Ovary (tissue), 9 donors: ENCODE data around the gene INSIG1. TPM values are rescaled to one million over a fixed set of nuclear protein-coding genes. Genes with fewer than 3 reads are reported as not detected.

Experiments
- DNase-seq, 5 donors: peaks; one replicate each; pipeline ENCODE4 v3.0.0-alpha.2; 2019 to 2020
- H3K27ac ChIP-seq, 2 donors: fragments of 200-600 bp; one replicate each; pipeline versions ENCODE4 v1.5.1 to v1.8.0; 2019 to 2022
- H3K27me3 ChIP-seq: fragments of 200-600 bp; one replicate; pipeline ENCODE4 v1.8.0; 2022
- H3K36me3 ChIP-seq: fragments of 200-600 bp; sonication (generic); one replicate; pipeline ENCODE4 v1.5.1; 2019
- H3K4me1 ChIP-seq: one replicate; pipeline ENCODE4 v1.8.1; 2013; ENCODE audit warnings: mild to moderate bottlenecking, moderate library complexity; ENCODE audit not compliant: insufficient read depth
- H3K4me3 ChIP-seq: fragments of 200-600 bp; sonication (generic); one replicate; pipeline ENCODE4 v1.5.1; 2017
- H3K9me3 ChIP-seq, 2 donors: fragments of 200-600 bp in 1 of 2; sonication (generic) in 1 of 2; one replicate each; pipeline versions ENCODE4 v1.5.1 to v1.8.1; 2013 to 2019; ENCODE audit warnings: mild to moderate bottlenecking in 1 of 2, moderate library complexity in 1 of 2
- EP300 ChIP-seq: sonication (generic); formaldehyde crosslinking; IDR thresholded peaks from one replicate; pipeline ENCODE4 v1.6.1; 2017; ENCODE audit warnings: antibody characterized with exemption
- POLR2A ChIP-seq: fragments of 450-650 bp; IDR thresholded peaks from one replicate; pipeline ENCODE4 v1.6.1; 2017; ENCODE audit warnings: antibody characterized with exemption, mild to moderate bottlenecking, moderate library complexity
- WGBS, 3 donors: extraction: QIAGEN DNeasy Blood & Tissue Kit in 1 of 3; methylation state at CpG; one replicate each; pipeline versions ENCODE4 v1.1.5 to v1.1.7; 2013 to 2017; 5-methylcytosine and 5-hydroxymethylcytosine counted together
- intact Hi-C, 4 donors: fragments of 100-400 bp; cut with DNase I; formaldehyde crosslinking; loops; one replicate each; pipeline versions ENCODE4 v1.11.0 to v1.15.1; 2022 to 2023
- polyA plus RNA-seq, 2 donors: library from polyadenylated mRNA; stranded (reverse); fragments of 200-250 nt in 1 of 2; fragments of 350-450 nt in 1 of 2; fragmentation: Illumina TruSeq in 1 of 2; extraction: RNeasy Lipid Tissue Mini Kit (QIAGEN cat#74804) in 1 of 2; gene quantifications; one replicate each; pipeline ENCODE4 v1.2.3, GENCODE V29; 2013 to 2014
- total RNA-seq, 7 donors: library from RNA; depleted of rRNA in 2 of 7; stranded (reverse); fragments of >200 nt in 2 of 7; fragmentation: NEBNext Ultra II Directional in 3 of 7; extraction: Animal tissue kit (Norgen Biotek cat#: 25700) in 3 of 7; gene quantifications; one replicate each; pipeline versions ENCODE4 v1.1.0 to v1.2.4, GENCODE V29; 2016 to 2023
- TF ChIP-seq, protein P1 (sequence below), 3 donors: fragments of 450-650 bp in 2 of 3; fragments of 200-600 bp in 1 of 3; IDR thresholded peaks; one replicate each; pipeline versions ENCODE4 v1.5.1 to v1.8.0; 2016 to 2022; ENCODE audit warnings: antibody characterized with exemption in 3 of 3, mild to moderate bottlenecking in 1 of 3
- donor health status: DM: no; HTN: no; CAD: no; lungs with moderate emphysema.
- donor health status: DM: no; HTN: no; CAD: no.
- donor health status: Bipolar disorder and iron deficiency.
- donor health status: DM: yes; HTN: yes; CAD: no.
- donor health status: DM: no; HTN: no; CAD: no.
- donor health status: DM: yes; HTN: yes; CAD: no.

The INSIG1 gene
- total and polyA plus RNA-seq, 9 donors: 15.0 to 186 (median 30.5) TPM

DNA sequence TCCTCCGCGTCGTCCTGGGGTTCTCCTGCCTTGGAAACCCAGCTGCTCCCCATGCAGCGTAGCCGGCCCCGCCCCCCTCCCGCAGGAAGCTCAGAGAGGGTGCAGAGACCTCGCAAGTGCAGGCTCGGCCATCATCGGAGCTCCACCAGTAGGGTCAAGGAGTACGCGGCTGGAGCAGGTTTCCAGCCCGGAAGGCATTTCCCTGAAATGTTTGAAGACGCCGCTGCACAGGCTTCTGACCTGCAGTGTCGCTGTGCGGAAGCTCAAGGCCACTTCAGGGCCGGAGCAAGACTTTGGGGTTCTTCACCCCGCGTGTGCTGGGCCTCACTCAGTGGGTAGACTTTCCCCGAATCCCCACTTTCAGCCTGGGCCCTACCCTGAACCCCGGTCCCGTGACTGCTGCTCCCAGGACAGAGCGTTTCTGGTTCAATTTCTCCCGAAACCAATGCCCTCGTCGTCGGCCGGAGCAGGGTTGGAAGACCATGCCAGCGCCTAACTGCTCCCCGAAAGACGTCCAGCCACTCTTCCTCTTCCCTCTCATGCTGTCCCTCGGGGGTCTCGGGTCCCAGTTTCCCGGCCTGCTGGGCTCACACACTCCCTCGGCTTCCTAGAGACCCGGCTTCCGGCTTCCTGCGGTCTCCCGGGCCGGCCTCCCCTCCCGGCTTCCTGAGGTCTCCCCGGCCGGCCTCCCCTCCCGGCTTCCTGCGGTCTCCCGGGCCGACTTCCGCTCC is 52.1 kb downstream of the INSIG1 start:
- Histone ChIP-seq H3K4me1 (no peaks in the 10 kb centered on the region), H3K27ac (no peak overlapping the region), H3K36me3 (no peaks in the 10 kb centered on the region), H3K9me3 (no peaks in the 10 kb centered on the region), H3K4me3 (no peak overlapping the region), H3K27me3 (no peaks in the 10 kb centered on the region)
- TF ChIP-seq, protein P1, sequence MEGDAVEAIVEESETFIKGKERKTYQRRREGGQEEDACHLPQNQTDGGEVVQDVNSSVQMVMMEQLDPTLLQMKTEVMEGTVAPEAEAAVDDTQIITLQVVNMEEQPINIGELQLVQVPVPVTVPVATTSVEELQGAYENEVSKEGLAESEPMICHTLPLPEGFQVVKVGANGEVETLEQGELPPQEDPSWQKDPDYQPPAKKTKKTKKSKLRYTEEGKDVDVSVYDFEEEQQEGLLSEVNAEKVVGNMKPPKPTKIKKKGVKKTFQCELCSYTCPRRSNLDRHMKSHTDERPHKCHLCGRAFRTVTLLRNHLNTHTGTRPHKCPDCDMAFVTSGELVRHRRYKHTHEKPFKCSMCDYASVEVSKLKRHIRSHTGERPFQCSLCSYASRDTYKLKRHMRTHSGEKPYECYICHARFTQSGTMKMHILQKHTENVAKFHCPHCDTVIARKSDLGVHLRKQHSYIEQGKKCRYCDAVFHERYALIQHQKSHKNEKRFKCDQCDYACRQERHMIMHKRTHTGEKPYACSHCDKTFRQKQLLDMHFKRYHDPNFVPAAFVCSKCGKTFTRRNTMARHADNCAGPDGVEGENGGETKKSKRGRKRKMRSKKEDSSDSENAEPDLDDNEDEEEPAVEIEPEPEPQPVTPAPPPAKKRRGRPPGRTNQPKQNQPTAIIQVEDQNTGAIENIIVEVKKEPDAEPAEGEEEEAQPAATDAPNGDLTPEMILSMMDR (IDR thresholded peaks at IDR 0.05): no peak
- TF ChIP-seq POLR2A: no peak
- TF ChIP-seq EP300: no peak
- WGBS, 3 donors: 49 to 60% (median 57%) methylated on average over 49 of the region's 49 CpGs
- intact Hi-C loops: loop anchor here in 2 of 4 donors (5.0 to 10.0 kb wide), 3 partner anchors 155 to 345 kb away; partner anchors contain the start of gene PAXIP1 (in 1 of the 2)
- DNase-seq: peak in 1 of 5 donors; percentile 23

DNA sequence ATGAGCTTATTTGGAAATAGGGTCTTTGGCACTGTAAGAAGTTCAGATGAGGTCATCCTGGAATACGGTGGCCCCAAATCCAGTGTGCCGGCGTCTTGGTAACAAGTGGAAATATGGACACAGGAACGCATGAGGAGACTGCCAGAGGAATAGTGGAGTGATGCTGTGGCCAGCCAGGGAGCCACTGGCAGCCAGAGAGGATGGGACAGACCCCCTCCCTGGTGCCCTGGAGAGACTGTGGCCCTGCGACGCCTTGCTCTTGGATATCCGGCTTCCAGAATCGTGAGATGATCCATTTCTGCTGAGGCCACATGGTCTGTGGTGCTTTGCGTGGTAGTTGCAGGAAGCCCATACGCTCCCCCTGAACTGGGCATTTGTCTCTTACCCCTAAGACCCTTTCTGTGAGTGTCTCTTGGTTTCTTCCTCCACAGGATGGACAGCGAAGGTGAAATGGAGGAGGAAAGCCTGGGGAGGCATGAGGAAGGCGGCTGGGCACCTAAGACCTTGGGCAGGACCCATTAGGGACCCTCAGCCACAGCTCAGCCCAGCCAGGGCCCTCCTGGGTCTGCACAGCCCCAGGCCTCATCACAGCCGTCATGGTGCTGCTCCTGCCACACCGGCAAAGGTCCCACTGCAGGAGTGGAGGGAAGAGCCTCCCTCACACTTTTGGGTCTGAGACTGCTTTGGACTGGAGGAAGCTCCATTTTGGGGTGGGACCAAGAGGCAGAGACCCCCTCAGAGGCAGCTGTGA is 53.6 kb downstream of the INSIG1 start:
- Histone ChIP-seq H3K36me3 (no peaks in the 10 kb centered on the region), H3K27ac (no peak overlapping the region), H3K4me3 (no peak overlapping the region), H3K9me3 (no peaks in the 10 kb centered on the region), H3K27me3 (no peaks in the 10 kb centered on the region), H3K4me1 (no peaks in the 10 kb centered on the region)
- DNase-seq: peak in 1 of 5 donors; percentile 7
- intact Hi-C loops: no loop called here
- TF ChIP-seq EP300: no peak
- no peak for TF ChIP-seq POLR2A
- TF ChIP-seq, protein P1 (IDR thresholded peaks at IDR 0.05): no peak
- WGBS, 3 donors: 79 to 87% (median 83%) methylated on average over 12 to 14 of the region's 14 CpGs

DNA sequence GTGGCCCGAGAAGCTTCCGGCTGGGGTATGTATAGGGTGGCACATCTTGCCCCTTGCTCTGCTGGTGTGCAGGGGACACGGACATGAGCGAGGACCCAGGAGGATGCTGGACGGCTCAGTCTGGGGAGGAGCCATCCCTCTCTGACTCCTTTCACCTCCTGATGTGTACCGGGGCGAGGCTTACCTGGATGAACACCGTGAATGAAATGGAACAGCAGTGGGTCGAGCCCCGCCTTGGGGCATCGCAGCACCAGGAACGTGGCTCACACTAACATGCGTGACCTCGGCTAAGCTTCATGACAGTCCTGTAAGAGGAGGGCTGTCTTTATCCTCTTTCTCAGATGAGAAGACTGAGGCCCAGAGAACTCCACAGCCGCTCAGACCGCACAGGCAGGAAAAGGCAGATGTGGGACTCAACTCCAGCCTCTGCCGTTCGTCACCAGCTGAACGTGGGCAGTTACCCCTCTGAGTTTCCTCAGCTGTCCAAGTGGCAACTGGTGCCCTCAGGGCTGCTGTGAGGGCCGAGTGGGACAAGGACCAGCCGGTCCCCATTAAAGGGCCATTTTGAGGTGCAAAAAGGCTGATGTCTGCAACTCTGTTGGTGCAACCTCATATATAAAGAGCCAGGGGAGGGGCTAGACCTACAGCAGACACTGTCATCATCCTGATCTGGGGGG is 54.5 kb downstream of the INSIG1 start:
- TF ChIP-seq, protein P1 (IDR thresholded peaks at IDR 0.05): no peak
- TF ChIP-seq EP300 (no peak), POLR2A (no peak)
- Histone ChIP-seq H3K36me3 (no peaks in the 10 kb centered on the region), H3K27ac (no peak overlapping the region), H3K4me1 (no peaks in the 10 kb centered on the region), H3K9me3 (no peaks in the 10 kb centered on the region), H3K27me3 (no peaks in the 10 kb centered on the region), H3K4me3 (no peak overlapping the region)
- intact Hi-C loops: no loop called here
- peak in 1 of 5 donors; percentile 11 for DNase-seq
- WGBS, 3 donors: 71 to 76% (median 72%) methylated on average over 21 of the region's 21 CpGs

DNA sequence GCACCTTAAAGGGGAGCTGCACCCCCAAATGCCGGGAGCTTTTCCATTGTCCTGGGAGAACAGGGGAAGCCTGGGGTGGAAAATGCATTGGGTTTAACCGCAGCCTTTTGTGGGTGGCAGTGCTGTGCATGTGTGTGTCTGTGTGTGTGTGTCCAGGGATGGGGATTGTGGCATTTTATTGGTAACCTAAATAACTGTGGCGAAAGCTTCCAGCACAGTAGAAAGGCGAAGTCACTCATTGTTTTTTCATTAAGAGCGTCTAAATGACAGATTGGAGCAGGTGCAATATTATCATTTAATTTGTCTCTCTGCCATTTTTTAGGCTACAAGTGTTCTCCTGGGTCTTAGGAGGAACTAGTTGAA is 55.1 kb downstream of the INSIG1 start:
- no peak overlapping the region for H3K4me3 ChIP-seq
- 77 to 79% (median 78%) methylated on average over 5 of the region's 5 CpGs for WGBS, 3 donors
- TF ChIP-seq POLR2A (no peak), EP300 (no peak)
- TF ChIP-seq, protein P1 (IDR thresholded peaks at IDR 0.05): no peak
- H3K36me3 ChIP-seq: no peaks in the 10 kb centered on the region
- intact Hi-C loops: no loop called here
- no peaks in the 10 kb centered on the region for H3K4me1 ChIP-seq
- no peak for DNase-seq
- no peaks in the 10 kb centered on the region for H3K27me3 ChIP-seq
- H3K27ac ChIP-seq: no peak overlapping the region
- H3K9me3 ChIP-seq: no peaks in the 10 kb centered on the region
